Osteoblast (primary cell): ENCODE results near the gene DDX10. TPM values are rescaled to one million over a fixed set of nuclear protein-coding genes. Genes with fewer than 3 reads are reported as not detected.
"Not testable (repeated sequence)": the region's sequence is repeated elsewhere in the genome, so short reads cannot be mapped to it uniquely, and the experiment has no call there.

Experiments
- DNase-seq: peaks from one replicate; pipeline ENCODE4 v3.0.0; 2011; ENCODE audit warnings: low spot score, mixed read lengths; ENCODE audit not compliant: insufficient read length; ENCODE audit errors: missing footprints
- H2AFZ ChIP-seq: 2 replicates; pipeline ENCODE4 v1.6.0; 2011; ENCODE audit warnings: mild to moderate bottlenecking, low read length
- H3K27ac ChIP-seq: 2 replicates; pipeline ENCODE4 v1.5.1; 2011; ENCODE audit warnings: mild to moderate bottlenecking, low read depth, low read length, moderate library complexity
- H3K27me3 ChIP-seq: 2 replicates; pipeline ENCODE4 v1.6.0; 2012; ENCODE audit warnings: mild to moderate bottlenecking, control low read depth, inconsistent platforms, low read length, moderate library complexity; ENCODE audit not compliant: insufficient read depth
- H3K36me3 ChIP-seq: 2 replicates; pipeline ENCODE4 v1.5.1; 2011; ENCODE audit warnings: mild to moderate bottlenecking, low read length, control low read depth, moderate library complexity; ENCODE audit not compliant: insufficient read depth
- H3K4me1 ChIP-seq: 2 replicates; pipeline ENCODE4 v1.5.1; 2011; ENCODE audit warnings: mild to moderate bottlenecking, low read length, control low read depth, moderate library complexity; ENCODE audit not compliant: insufficient read depth
- H3K4me2 ChIP-seq: 2 replicates; pipeline ENCODE4 v1.6.0; 2011; ENCODE audit warnings: mild to moderate bottlenecking, low read length; ENCODE audit not compliant: insufficient read depth
- H3K4me3 ChIP-seq: fragments of 200-600 bp; sonication (generic); 3 replicates; pipeline ENCODE4 v1.5.1; 2012; ENCODE audit warnings: mild to moderate bottlenecking, low read length, inconsistent platforms; ENCODE audit not compliant: insufficient read depth
- H3K79me2 ChIP-seq: 2 replicates; pipeline ENCODE4 v1.6.0; 2012; ENCODE audit warnings: mild to moderate bottlenecking, low read length, control low read depth, inconsistent platforms; ENCODE audit not compliant: insufficient read depth
- H3K9me3 ChIP-seq: 2 replicates; pipeline ENCODE4 v1.5.1; 2011; ENCODE audit warnings: low read depth, low read length, control low read depth
- H4K20me1 ChIP-seq: 2 replicates; pipeline ENCODE4 v1.6.0; 2012; ENCODE audit warnings: mild to moderate bottlenecking, low read length, control low read depth; ENCODE audit not compliant: insufficient read depth
- CTCF ChIP-seq: IDR thresholded peaks from 2 replicates; pipeline ENCODE4 v1.5.1; 2011; ENCODE audit warnings: mild to moderate bottlenecking, low read depth, low read length, moderate library complexity; ENCODE audit errors: extremely low read depth
- total RNA-seq: library from RNA; depleted of rRNA; stranded (reverse); fragments of >200 nt; gene quantifications from 2 replicates; pipeline ENCODE4 v1.2.3, GENCODE V29; 2012

Gene DDX10
- total RNA-seq, 1 donor: 16.6 TPM

DNA sequence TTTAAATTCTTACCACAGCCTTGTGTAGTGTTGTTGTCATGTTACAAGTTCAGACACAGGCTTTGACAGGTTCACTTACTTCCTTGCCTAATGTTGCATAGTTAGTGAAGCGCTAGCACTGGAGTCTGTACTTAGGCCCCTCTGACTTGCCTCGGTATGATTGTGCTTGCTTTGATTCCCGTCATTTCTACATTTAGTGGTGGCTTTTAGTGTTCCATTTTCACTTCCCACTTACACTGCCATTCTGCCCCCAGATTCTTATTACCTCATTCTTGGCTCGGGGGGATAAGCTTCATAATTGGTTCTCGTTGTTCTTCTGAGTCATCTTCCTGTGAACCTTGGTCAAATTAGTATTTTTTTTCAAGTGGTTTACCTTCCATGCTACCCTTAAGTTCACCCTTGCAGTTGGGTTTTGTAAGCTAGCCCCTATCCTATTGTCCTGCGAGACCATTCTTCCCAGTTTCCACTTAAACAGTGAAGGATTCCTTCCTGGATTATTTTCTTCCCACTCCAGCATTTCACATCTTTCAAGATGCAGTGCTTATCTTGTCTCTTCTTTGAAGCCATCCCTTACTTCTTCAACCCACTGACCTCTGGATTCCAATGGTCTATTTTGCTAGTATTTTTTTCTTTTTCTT, 68.7 kb downstream of the DDX10 start:
- H3K4me2 ChIP-seq: peak overlapping the region; percentile 50
- H3K36me3 ChIP-seq: no peaks in the 10 kb centered on the region
- H3K27ac ChIP-seq: peak overlapping the region; percentile 54
- H3K4me1 ChIP-seq: peaks cover 30% of the 10 kb centered on the region
- peak overlapping the region; percentile 44 for H3K4me3 ChIP-seq
- no peak overlapping the region for H2AFZ ChIP-seq
- peaks cover 34% of the 10 kb centered on the region for H3K79me2 ChIP-seq
- H3K27me3 ChIP-seq: no peaks in the 10 kb centered on the region
- H3K9me3 ChIP-seq: no peaks in the 10 kb centered on the region
- DNase-seq: no peak
- peaks cover 4% of the 10 kb centered on the region for H4K20me1 ChIP-seq
- TF ChIP-seq CTCF: no peak

- peaks cover 27% of the 10 kb centered on the region for H3K79me2 ChIP-seq
- TF ChIP-seq CTCF: no peak
- no peaks in the 10 kb centered on the region for H3K9me3 ChIP-seq
- H3K4me3 ChIP-seq: no peak overlapping the region
- DNase-seq: no peak
- H3K4me1 ChIP-seq: peaks cover 26% of the 10 kb centered on the region
- H3K27ac ChIP-seq: no peak overlapping the region
- H2AFZ ChIP-seq: no peak overlapping the region
- peak overlapping the region; percentile 50 for H3K4me2 ChIP-seq
- no peaks in the 10 kb centered on the region for H3K36me3 ChIP-seq
- H4K20me1 ChIP-seq: peaks cover 4% of the 10 kb centered on the region
- no peaks in the 10 kb centered on the region for H3K27me3 ChIP-seq
Measured at GRCh38 chr11:108734283-108734682, 69.4 kb downstream of the DDX10 start.

GRCh38 chr11:108734956-108735559, 70.2 kb downstream of the DDX10 start:
- no peak overlapping the region for H3K4me2 ChIP-seq
- no peak overlapping the region for H3K27ac ChIP-seq
- no peak for DNase-seq
- H3K4me1 ChIP-seq: peaks cover 20% of the 10 kb centered on the region
- H3K4me3 ChIP-seq: no peak overlapping the region
- H4K20me1 ChIP-seq: peaks cover 4% of the 10 kb centered on the region
- TF ChIP-seq CTCF: peak; percentile 52
- H3K79me2 ChIP-seq: peaks cover 30% of the 10 kb centered on the region
- H2AFZ ChIP-seq: no peak overlapping the region
- no peaks in the 10 kb centered on the region for H3K36me3 ChIP-seq
- H3K27me3 ChIP-seq: no peaks in the 10 kb centered on the region
- H3K9me3 ChIP-seq: no peaks in the 10 kb centered on the region

GRCh38 chr11:108740132-108740531, 75.3 kb downstream of the DDX10 start:
- H3K4me3 ChIP-seq, H2AFZ ChIP-seq, H3K27me3 ChIP-seq, H3K4me2 ChIP-seq, H3K36me3 ChIP-seq, H3K4me1 ChIP-seq, H4K20me1 ChIP-seq, DNase-seq, H3K27ac ChIP-seq, H3K9me3 ChIP-seq: not testable (repeated sequence)
- peaks cover 36% of the 10 kb centered on the region for H3K79me2 ChIP-seq
